IPS-15b (cell line): ENCODE data around the gene SLC2A1.
"Not testable (repeated sequence)": the region's sequence is repeated elsewhere in the genome, so short reads cannot be mapped to it uniquely, and the experiment has no call there.

Source experiments
- H3K27me3 ChIP-seq: one replicate; pipeline ENCODE4 v1.6.1; 2013; ENCODE audit warnings: low read length; ENCODE audit not compliant: control insufficient read depth, insufficient read depth
- H3K36me3 ChIP-seq: one replicate; pipeline ENCODE4 v1.6.1; 2013; ENCODE audit warnings: low read length; ENCODE audit not compliant: control insufficient read depth, insufficient read depth
- H3K4me1 ChIP-seq: one replicate; pipeline ENCODE4 v1.6.1; 2013; ENCODE audit warnings: mild to moderate bottlenecking, low read length; ENCODE audit not compliant: control insufficient read depth, insufficient read depth
- H3K4me3 ChIP-seq: one replicate; pipeline ENCODE4 v1.5.1; 2013; ENCODE audit warnings: low read depth, low read length
- H3K9ac ChIP-seq: one replicate; pipeline ENCODE4 v1.6.1; 2013; ENCODE audit warnings: low read depth, mild to moderate bottlenecking, low read length
- H3K9me3 ChIP-seq: one replicate; pipeline ENCODE4 v1.6.1; 2013; ENCODE audit warnings: mild to moderate bottlenecking, low read length; ENCODE audit not compliant: control insufficient read depth, insufficient read depth

The SLC2A1 gene

GRCh38 chr1:42917241-42917495, 41.5 kb downstream of the SLC2A1 start:
- peaks cover 4% of the 10 kb centered on the region for H3K9me3 ChIP-seq
- H3K4me1 ChIP-seq = peaks cover 2% of the 10 kb centered on the region
- H3K36me3 ChIP-seq = no peaks in the 10 kb centered on the region
- no peak overlapping the region for H3K9ac ChIP-seq
- H3K27me3 ChIP-seq = no peaks in the 10 kb centered on the region
- H3K4me3 ChIP-seq = no peak overlapping the region

GRCh38 chr1:42915456-42915855, 43.2 kb downstream of the SLC2A1 start:
- no peak overlapping the region for H3K4me3 ChIP-seq
- no peak overlapping the region for H3K9ac ChIP-seq
- H3K27me3 ChIP-seq = no peaks in the 10 kb centered on the region
- peaks cover 4% of the 10 kb centered on the region for H3K9me3 ChIP-seq
- no peaks in the 10 kb centered on the region for H3K36me3 ChIP-seq
- peaks cover 2% of the 10 kb centered on the region for H3K4me1 ChIP-seq

DNA sequence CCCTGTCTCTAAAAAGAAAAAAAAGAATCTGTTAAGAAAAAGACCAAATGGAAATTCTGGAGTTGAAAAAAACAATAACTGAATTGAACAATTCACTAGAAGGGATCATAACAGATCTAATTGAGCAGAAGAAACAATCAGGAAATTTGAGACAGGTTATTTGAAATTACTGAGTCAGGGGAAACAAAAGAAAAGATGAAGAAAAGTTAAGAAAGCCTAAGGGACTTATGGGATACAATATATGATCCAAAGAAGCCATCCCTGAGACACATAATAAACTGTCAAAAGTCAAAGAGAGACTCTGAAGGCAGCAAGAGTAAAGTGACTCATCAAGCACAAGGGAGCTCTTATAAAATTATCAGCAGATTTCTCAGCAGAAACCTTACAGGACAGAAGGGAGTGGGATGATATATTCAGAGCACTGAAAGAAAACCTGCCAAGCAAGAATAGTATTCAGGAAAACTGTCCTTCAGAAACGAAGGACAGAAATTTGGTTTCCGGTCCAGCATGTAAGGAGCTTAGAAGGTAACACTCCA, 44.5 kb downstream of the SLC2A1 start:
- H3K9ac ChIP-seq = no peak overlapping the region
- H3K4me3 ChIP-seq = no peak overlapping the region
- H3K27me3 ChIP-seq = no peaks in the 10 kb centered on the region
- peaks cover 4% of the 10 kb centered on the region for H3K9me3 ChIP-seq
- no peaks in the 10 kb centered on the region for H3K36me3 ChIP-seq
- H3K4me1 ChIP-seq = peaks cover 2% of the 10 kb centered on the region

DNA sequence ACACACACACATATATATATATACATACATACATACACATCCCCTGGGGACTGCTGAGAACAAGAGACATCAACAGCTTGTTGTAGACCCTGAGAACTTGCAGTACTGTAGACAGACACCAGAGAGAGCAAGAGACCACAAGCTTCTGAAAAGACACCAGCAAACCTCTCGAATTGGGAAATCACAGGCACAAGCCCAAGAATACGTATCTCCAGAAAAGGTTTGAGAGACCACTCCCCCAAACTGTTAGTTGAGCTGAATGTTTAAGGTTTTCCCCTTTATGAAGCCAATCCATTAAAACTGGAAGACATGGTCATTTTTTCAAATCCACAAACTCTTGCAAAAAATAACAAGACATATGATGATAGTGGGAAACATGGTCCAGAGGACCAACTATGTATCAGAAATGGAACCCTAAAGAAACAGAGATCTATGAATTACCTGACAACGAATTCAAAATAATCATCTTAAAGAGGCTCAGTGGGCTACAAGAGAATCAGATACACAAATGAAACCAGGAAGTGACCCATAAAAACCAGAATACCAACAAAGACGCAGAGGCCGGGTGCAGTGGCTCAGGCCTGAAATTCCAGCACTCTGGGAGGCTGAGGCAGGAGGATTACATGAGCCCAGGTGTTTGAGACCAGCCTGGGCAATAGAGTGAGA, 45.1 kb downstream of the SLC2A1 start:
- peaks cover 4% of the 10 kb centered on the region for H3K9me3 ChIP-seq
- H3K4me1 ChIP-seq = peaks cover 2% of the 10 kb centered on the region
- H3K9ac ChIP-seq = no peak overlapping the region
- H3K36me3 ChIP-seq = no peaks in the 10 kb centered on the region
- no peaks in the 10 kb centered on the region for H3K27me3 ChIP-seq
- no peak overlapping the region for H3K4me3 ChIP-seq

DNA sequence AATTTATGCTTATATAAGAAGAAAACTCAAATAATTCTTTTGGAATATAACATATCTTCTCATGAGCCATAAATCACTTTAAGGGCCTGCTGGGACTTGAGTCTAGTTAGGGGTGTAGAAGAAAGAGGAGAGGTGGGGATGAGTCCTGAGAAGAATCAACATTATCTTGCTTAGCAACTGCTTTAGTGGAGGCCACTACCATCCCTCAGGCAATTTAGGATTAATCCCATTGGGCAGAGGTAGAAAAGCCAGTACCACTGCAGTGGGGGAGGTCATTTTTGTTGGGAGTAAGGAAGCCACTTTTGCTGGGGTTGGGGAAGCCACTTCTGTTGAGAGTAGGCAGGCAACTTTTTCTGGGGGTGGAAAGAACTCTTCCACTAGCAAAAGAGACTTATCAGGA, 47.7 kb downstream of the SLC2A1 start:
- no peaks in the 10 kb centered on the region for H3K9me3 ChIP-seq
- no peak overlapping the region for H3K9ac ChIP-seq
- H3K4me3 ChIP-seq = no peak overlapping the region
- H3K4me1 ChIP-seq = peaks cover 2% of the 10 kb centered on the region
- no peaks in the 10 kb centered on the region for H3K36me3 ChIP-seq
- H3K27me3 ChIP-seq = no peaks in the 10 kb centered on the region

DNA sequence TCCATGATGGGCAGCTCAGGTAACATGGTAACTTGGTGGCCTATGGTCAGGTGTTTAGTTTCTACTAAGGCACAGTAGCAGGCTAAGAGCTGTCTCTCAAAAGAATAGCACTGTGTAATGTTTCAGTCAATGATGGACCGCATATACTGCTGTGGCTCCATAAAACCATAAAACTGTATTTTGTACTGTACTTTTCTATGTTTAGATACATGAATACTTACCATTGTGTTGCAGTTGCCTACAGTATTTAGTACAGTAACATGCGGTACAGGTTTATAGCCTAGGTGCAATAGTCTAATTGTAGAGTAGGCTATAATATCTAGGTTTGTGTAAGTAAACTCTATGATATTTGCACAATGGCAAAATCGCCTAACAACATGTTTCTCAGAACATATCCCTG, 50.6 kb downstream of the SLC2A1 start:
- no peaks in the 10 kb centered on the region for H3K9me3 ChIP-seq
- H3K4me1 ChIP-seq = no peaks in the 10 kb centered on the region
- H3K27me3 ChIP-seq = no peaks in the 10 kb centered on the region
- no peaks in the 10 kb centered on the region for H3K36me3 ChIP-seq
- H3K9ac ChIP-seq = no peak overlapping the region
- no peak overlapping the region for H3K4me3 ChIP-seq

DNA sequence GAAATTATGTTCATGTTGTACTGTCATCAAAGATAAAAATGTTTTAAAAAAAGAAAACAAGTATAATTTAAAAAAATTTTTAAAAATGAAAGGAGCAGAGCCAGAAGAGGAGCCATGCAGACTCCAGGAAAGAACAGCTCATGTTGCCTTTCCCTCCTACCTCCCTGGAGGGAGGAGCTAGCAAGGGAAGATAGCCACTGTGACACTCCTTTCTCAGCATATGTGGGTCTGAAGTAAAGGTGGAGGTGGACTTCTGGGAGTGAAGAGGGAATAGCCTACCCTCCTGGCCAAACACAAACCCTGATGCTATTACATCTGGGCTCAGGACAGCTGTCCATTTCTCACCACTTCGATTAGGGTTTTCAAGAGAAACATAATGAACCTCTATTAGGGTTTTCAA, 54.2 kb downstream of the SLC2A1 start:
- no peaks in the 10 kb centered on the region for H3K9me3 ChIP-seq
- no peaks in the 10 kb centered on the region for H3K4me1 ChIP-seq
- no peak overlapping the region for H3K9ac ChIP-seq
- no peak overlapping the region for H3K4me3 ChIP-seq
- no peaks in the 10 kb centered on the region for H3K27me3 ChIP-seq
- no peaks in the 10 kb centered on the region for H3K36me3 ChIP-seq

DNA sequence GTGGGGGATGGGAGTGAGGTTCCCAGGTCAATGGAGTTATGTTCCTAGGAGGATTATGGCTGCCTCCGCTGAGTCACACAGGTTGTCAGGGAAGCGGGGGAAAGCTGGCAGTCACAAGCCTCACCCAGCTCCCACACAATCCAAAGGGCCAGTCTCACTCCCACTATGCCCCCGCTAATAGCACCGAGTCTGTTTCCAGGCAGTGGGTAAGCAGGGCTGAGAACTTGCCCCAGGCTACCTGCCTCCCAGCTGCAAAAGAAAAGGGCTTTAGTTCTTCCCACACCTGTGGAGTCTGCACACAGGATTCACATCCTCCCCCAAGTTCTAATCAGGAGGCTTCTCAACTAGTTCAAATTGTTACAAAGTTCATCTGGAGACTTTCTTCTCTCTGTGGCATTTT, 58.7 kb downstream of the SLC2A1 start:
- not testable (repeated sequence) for H3K9ac ChIP-seq, H3K9me3 ChIP-seq, H3K4me3 ChIP-seq, H3K36me3 ChIP-seq, H3K27me3 ChIP-seq, H3K4me1 ChIP-seq

GRCh38 chr1:42891465-42892138, 67.1 kb downstream of the SLC2A1 start:
- Histone ChIP-seq H3K9ac (no peak overlapping the region), H3K27me3 (peaks cover 2% of the 10 kb centered on the region), H3K36me3 (no peaks in the 10 kb centered on the region), H3K9me3 (no peaks in the 10 kb centered on the region), H3K4me1 (no peaks in the 10 kb centered on the region), H3K4me3 (no peak overlapping the region)

DNA sequence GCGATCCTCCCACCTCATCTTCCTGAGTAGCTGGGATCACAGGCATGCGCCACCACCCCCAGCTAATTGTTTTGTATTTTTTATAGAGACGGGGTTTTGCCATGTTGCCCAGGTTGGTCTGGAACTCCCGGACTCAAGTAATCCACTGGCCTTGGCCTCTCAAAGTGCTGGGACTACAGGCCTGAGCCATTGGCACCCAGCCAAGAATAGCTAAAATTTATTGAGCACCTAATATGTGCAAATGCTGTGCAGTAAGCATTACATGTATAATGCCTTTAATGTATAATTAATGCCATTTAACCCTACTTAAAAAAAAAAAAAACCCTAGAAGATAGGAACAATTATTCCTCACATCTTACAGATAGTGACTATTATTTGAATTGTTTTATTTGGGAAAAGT, 69.4 kb downstream of the SLC2A1 start:
- H3K36me3 ChIP-seq = no peaks in the 10 kb centered on the region
- H3K4me3 ChIP-seq = no peak overlapping the region
- H3K9ac ChIP-seq = no peak overlapping the region
- H3K4me1 ChIP-seq = no peaks in the 10 kb centered on the region
- H3K9me3 ChIP-seq = no peaks in the 10 kb centered on the region
- peaks cover 2% of the 10 kb centered on the region for H3K27me3 ChIP-seq

DNA sequence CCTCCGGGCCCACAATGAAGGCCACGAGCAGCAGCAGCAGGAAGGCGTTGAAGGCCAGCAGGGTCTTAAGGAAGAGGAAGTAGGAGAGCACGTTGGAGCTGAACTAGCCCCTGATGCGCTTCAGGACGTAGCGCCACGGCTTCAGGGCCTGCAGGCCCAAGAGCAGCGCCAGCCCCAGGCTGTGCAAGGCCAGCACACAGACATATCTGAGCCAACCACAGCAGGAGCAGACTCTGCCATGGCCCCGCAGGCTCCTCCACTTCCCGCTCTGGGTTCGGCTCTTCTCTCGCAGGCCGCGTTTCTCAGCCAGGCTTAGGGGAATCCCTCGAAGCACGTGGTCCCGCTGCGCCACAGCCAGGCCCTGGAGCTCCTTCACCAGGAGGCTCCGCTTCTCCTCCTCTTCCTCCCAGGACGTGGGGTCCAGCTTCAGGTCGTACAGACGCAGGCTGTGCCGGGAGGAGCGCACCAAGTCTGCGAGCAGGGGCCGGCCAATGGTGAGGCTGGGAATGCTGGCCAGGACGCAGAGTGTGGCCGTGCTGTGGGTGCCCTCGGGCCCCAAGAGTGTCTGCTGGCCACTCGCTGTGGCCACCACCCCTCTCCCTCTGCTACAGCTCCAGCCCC, 70.5 kb downstream of the SLC2A1 start:
- Histone ChIP-seq H3K4me1 (no peaks in the 10 kb centered on the region), H3K9me3 (no peaks in the 10 kb centered on the region), H3K9ac (no peak overlapping the region), H3K36me3 (no peaks in the 10 kb centered on the region), H3K4me3 (no peak overlapping the region), H3K27me3 (peaks cover 2% of the 10 kb centered on the region)

GRCh38 chr1:42887366-42887765, 71.3 kb downstream of the SLC2A1 start:
- no peak overlapping the region for H3K4me3 ChIP-seq
- no peak overlapping the region for H3K9ac ChIP-seq
- H3K9me3 ChIP-seq = no peaks in the 10 kb centered on the region
- no peaks in the 10 kb centered on the region for H3K36me3 ChIP-seq
- no peaks in the 10 kb centered on the region for H3K4me1 ChIP-seq
- H3K27me3 ChIP-seq = peaks cover 2% of the 10 kb centered on the region
